ENCODE data around the gene RAD51. TPM values are rescaled to one million over a fixed set of nuclear protein-coding genes. Genes with fewer than 3 reads are reported as not detected.
A peak's percentile ranks its signal among the peaks of the same experiment; 100 is the strongest.

RAD51 gene
- polyA plus RNA-seq, 6 donors from 2014 or later = 0.28 to 1.8 (median 0.85) TPM; not detected in 1

- no peak for ATAC-seq (ENCODE audit: low read depth in 2 of 2)
- peaks cover 20 to 31% (median 22%) of the 10 kb centered on the region in 3 donors for H3K4me1 Mint-ChIP-seq
- H3K36me3 Mint-ChIP-seq = peaks cover 6 to 8% of the 10 kb centered on the region in 2 donors
- H3K4me3 Mint-ChIP-seq = peak overlapping the region; percentile 92 to 99 (median 99)
- peak overlapping the region; percentile 93 to 99 (median 98) for H3K27ac Mint-ChIP-seq
- no peaks in the 10 kb centered on the region for H3K27me3 Mint-ChIP-seq
- DNase-seq = peak; percentile 5
- no peaks in the 10 kb centered on the region for H3K9me3 Mint-ChIP-seq
These were observed 878 bp upstream of the RAD51 start for GRCh38 chr15:40693904-40694687.

- peak overlapping the region; percentile 92 to 99 (median 99) for H3K4me3 Mint-ChIP-seq
- no peaks in the 10 kb centered on the region for H3K27me3 Mint-ChIP-seq
- no peaks in the 10 kb centered on the region for H3K9me3 Mint-ChIP-seq
- H3K36me3 Mint-ChIP-seq = no peaks in the 10 kb centered on the region
- ATAC-seq (ENCODE audit: low read depth in 2 of 2) = no peak
- no peak for DNase-seq
- peaks cover 14 to 26% (median 22%) of the 10 kb centered on the region in 3 donors for H3K4me1 Mint-ChIP-seq
- H3K27ac Mint-ChIP-seq = peak overlapping the region in 5 of 6 donors; percentile 73 to 99 (median 93)
These were observed 506 bp downstream of the RAD51 start for GRCh38 chr15:40695469-40695890.

GRCh38 chr15:40696228-40696627 is 1.3 kb downstream of the RAD51 start:
- H3K4me1 Mint-ChIP-seq = peaks cover 14 to 26% (median 22%) of the 10 kb centered on the region in 3 donors
- H3K36me3 Mint-ChIP-seq = no peaks in the 10 kb centered on the region
- ATAC-seq (ENCODE audit: low read depth in 2 of 2) = no peak
- H3K4me3 Mint-ChIP-seq = peak overlapping the region; percentile 92 to 99 (median 99)
- no peak for DNase-seq
- peak overlapping the region in 1 of 6 donors; percentile 20 for H3K27ac Mint-ChIP-seq
- no peaks in the 10 kb centered on the region for H3K27me3 Mint-ChIP-seq
- H3K9me3 Mint-ChIP-seq = no peaks in the 10 kb centered on the region

GRCh38 chr15:40697916-40698315 is 2.9 kb downstream of the RAD51 start:
- no peaks in the 10 kb centered on the region for H3K36me3 Mint-ChIP-seq
- H3K27ac Mint-ChIP-seq = no peak overlapping the region
- no peak for DNase-seq
- H3K27me3 Mint-ChIP-seq = no peaks in the 10 kb centered on the region
- no peaks in the 10 kb centered on the region for H3K9me3 Mint-ChIP-seq
- H3K4me3 Mint-ChIP-seq = no peak overlapping the region
- H3K4me1 Mint-ChIP-seq = peaks cover 14 to 22% (median 22%) of the 10 kb centered on the region in 3 donors
- no peak for ATAC-seq (ENCODE audit: low read depth in 2 of 2)

GRCh38 chr15:40702077-40702476 is 7.1 kb downstream of the RAD51 start:
- Mint-ChIP-seq H3K27me3 (no peaks in the 10 kb centered on the region), H3K27ac (no peak overlapping the region), H3K4me3 (no peak overlapping the region), H3K9me3 (no peaks in the 10 kb centered on the region), H3K36me3 (no peaks in the 10 kb centered on the region), H3K4me1 (no peaks in the 10 kb centered on the region)
- ATAC-seq (ENCODE audit: low read depth in 2 of 2) (no peak), DNase-seq (peak; percentile 5)

GRCh38 chr15:40706121-40706520 is 11.1 kb downstream of the RAD51 start:
- H3K36me3 Mint-ChIP-seq = no peaks in the 10 kb centered on the region
- DNase-seq = no peak
- no peaks in the 10 kb centered on the region for H3K27me3 Mint-ChIP-seq
- H3K27ac Mint-ChIP-seq = no peak overlapping the region
- no peaks in the 10 kb centered on the region for H3K4me1 Mint-ChIP-seq
- no peak overlapping the region for H3K4me3 Mint-ChIP-seq
- H3K9me3 Mint-ChIP-seq = no peaks in the 10 kb centered on the region
- no peak for ATAC-seq (ENCODE audit: low read depth in 2 of 2)

- no peak overlapping the region for H3K4me3 Mint-ChIP-seq
- H3K4me1 Mint-ChIP-seq = no peaks in the 10 kb centered on the region
- DNase-seq (no peak), ATAC-seq (ENCODE audit: low read depth in 2 of 2) (no peak)
- no peaks in the 10 kb centered on the region for H3K36me3 Mint-ChIP-seq
- H3K9me3 Mint-ChIP-seq = no peaks in the 10 kb centered on the region
- H3K27me3 Mint-ChIP-seq = no peaks in the 10 kb centered on the region
- no peak overlapping the region for H3K27ac Mint-ChIP-seq
These were observed 19.2 kb downstream of the RAD51 start for GRCh38 chr15:40714144-40714543.

GRCh38 chr15:40716165-40716564 is 21.2 kb downstream of the RAD51 start:
- no peaks in the 10 kb centered on the region for H3K4me1 Mint-ChIP-seq
- H3K9me3 Mint-ChIP-seq = no peaks in the 10 kb centered on the region
- no peak for ATAC-seq (ENCODE audit: low read depth in 2 of 2)
- no peaks in the 10 kb centered on the region for H3K36me3 Mint-ChIP-seq
- H3K4me3 Mint-ChIP-seq = no peak overlapping the region
- no peak overlapping the region for H3K27ac Mint-ChIP-seq
- DNase-seq = no peak
- H3K27me3 Mint-ChIP-seq = no peaks in the 10 kb centered on the region

GRCh38 chr15:40721701-40722100 is 26.7 kb downstream of the RAD51 start:
- no peaks in the 10 kb centered on the region for H3K9me3 Mint-ChIP-seq
- no peak overlapping the region for H3K27ac Mint-ChIP-seq
- H3K36me3 Mint-ChIP-seq = no peaks in the 10 kb centered on the region
- DNase-seq (no peak), ATAC-seq (ENCODE audit: low read depth in 2 of 2) (no peak)
- no peaks in the 10 kb centered on the region for H3K4me1 Mint-ChIP-seq
- H3K27me3 Mint-ChIP-seq = no peaks in the 10 kb centered on the region
- H3K4me3 Mint-ChIP-seq = no peak overlapping the region

- no peak for ATAC-seq (ENCODE audit: low read depth in 2 of 2)
- DNase-seq = no peak
- Mint-ChIP-seq H3K9me3 (no peaks in the 10 kb centered on the region), H3K4me1 (no peaks in the 10 kb centered on the region), H3K27ac (peak overlapping the region in 1 of 6 donors; percentile 40), H3K36me3 (no peaks in the 10 kb centered on the region), H3K27me3 (no peaks in the 10 kb centered on the region), H3K4me3 (no peak overlapping the region)
These were observed 27.4 kb downstream of the RAD51 start for GRCh38 chr15:40722354-40722753.

- ATAC-seq (ENCODE audit: low read depth in 2 of 2) (no peak), DNase-seq (no peak)
- Mint-ChIP-seq H3K27ac (no peak overlapping the region), H3K4me3 (no peak overlapping the region), H3K4me1 (no peaks in the 10 kb centered on the region), H3K9me3 (no peaks in the 10 kb centered on the region), H3K27me3 (no peaks in the 10 kb centered on the region), H3K36me3 (no peaks in the 10 kb centered on the region)
These were observed 28.0 kb downstream of the RAD51 start for GRCh38 chr15:40722934-40723333.

GRCh38 chr15:40723919-40724318 is 28.9 kb downstream of the RAD51 start:
- Mint-ChIP-seq H3K4me1 (peaks cover 0 to 3% (median 0%) of the 10 kb centered on the region in 3 donors), H3K9me3 (no peaks in the 10 kb centered on the region), H3K27me3 (no peaks in the 10 kb centered on the region), H3K27ac (no peak overlapping the region), H3K36me3 (no peaks in the 10 kb centered on the region), H3K4me3 (no peak overlapping the region)
- DNase-seq (no peak), ATAC-seq (ENCODE audit: low read depth in 2 of 2) (no peak)

GRCh38 chr15:40731034-40731433 is 36.1 kb downstream of the RAD51 start:
- no peaks in the 10 kb centered on the region for H3K27me3 Mint-ChIP-seq
- no peak for ATAC-seq (ENCODE audit: low read depth in 2 of 2)
- H3K4me1 Mint-ChIP-seq = peaks cover 0 to 3% (median 0%) of the 10 kb centered on the region in 3 donors
- H3K36me3 Mint-ChIP-seq = no peaks in the 10 kb centered on the region
- peak overlapping the region in 1 of 6 donors; percentile 66 for H3K27ac Mint-ChIP-seq
- no peak overlapping the region for H3K4me3 Mint-ChIP-seq
- no peaks in the 10 kb centered on the region for H3K9me3 Mint-ChIP-seq
- DNase-seq = no peak

GRCh38 chr15:40736575-40736974 is 41.6 kb downstream of the RAD51 start:
- Mint-ChIP-seq H3K27ac (no peak overlapping the region), H3K27me3 (no peaks in the 10 kb centered on the region), H3K4me3 (no peak overlapping the region), H3K4me1 (no peaks in the 10 kb centered on the region), H3K36me3 (no peaks in the 10 kb centered on the region), H3K9me3 (no peaks in the 10 kb centered on the region)
- ATAC-seq (ENCODE audit: low read depth in 2 of 2) (no peak), DNase-seq (no peak)

All from naive B cell (primary cell).